ENCODE measurements around the gene PTPRF.

PTPRF gene

DNA sequence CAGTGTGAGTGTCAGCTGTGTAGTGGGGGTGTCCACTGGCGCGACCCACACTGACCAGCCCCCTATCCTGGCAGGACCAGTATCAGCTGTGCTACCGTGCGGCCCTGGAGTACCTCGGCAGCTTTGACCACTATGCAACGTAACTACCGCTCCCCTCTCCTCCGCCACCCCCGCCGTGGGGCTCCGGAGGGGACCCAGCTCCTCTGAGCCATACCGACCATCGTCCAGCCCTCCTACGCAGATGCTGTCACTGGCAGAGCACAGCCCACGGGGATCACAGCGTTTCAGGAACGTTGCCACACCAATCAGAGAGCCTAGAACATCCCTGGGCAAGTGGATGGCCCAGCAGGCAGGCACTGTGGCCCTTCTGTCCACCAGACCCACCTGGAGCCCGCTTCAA is 91.2 kb downstream of the PTPRF start:
- Histone ChIP-seq H3K36me3 (replicated peaks; ENCODE audit: low read depth, low read length) (no peaks in the 10 kb centered on the region), H2AFZ (ENCODE audit: low read depth, low read length) (no peak overlapping the region), H4K20me1 (ENCODE audit: insufficient read depth, low read length) (no peaks in the 10 kb centered on the region), H3K27ac (ENCODE audit: low read length) (no peak overlapping the region), H3K4me1 (ENCODE audit: low read length) (no peaks in the 10 kb centered on the region), H3K27me3 (ENCODE audit: low read depth, low read length) (no peaks in the 10 kb centered on the region), H3K9me3 (ENCODE audit: insufficient read depth, low read length) (no peaks in the 10 kb centered on the region), H3K4me2 (ENCODE audit: low read length) (no peak overlapping the region), H3K4me3 (ENCODE audit: low read length) (no peak overlapping the region), H3K9ac (ENCODE audit: low read length) (no peak overlapping the region), H3K79me2 (ENCODE audit: low read length) (no peaks in the 10 kb centered on the region)
- TF ChIP-seq CTCF (IDR thresholded peaks at IDR 0.05; ENCODE audit: low read depth, low read length) (no peak), EZH2phosphoT487 (IDR thresholded peaks at IDR 0.05; ENCODE audit: low read depth) (no peak)

DNA sequence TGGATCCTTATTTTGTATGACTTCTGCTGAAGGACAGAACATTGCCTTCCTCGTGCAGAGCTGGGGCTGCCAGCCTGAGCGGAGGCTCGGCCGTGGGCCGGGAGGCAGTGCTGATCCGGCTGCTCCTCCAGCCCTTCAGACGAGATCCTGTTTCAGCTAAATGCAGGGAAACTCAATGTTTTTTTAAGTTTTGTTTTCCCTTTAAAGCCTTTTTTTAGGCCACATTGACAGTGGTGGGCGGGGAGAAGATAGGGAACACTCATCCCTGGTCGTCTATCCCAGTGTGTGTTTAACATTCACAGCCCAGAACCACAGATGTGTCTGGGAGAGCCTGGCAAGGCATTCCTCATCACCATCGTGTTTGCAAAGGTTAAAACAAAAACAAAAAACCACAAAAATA is 91.8 kb downstream of the PTPRF start:
- no peaks in the 10 kb centered on the region for H3K9me3 ChIP-seq (ENCODE audit: insufficient read depth, low read length)
- no peaks in the 10 kb centered on the region for H3K36me3 ChIP-seq (replicated peaks; ENCODE audit: low read depth, low read length)
- no peaks in the 10 kb centered on the region for H3K79me2 ChIP-seq (ENCODE audit: low read length)
- H3K27ac ChIP-seq (ENCODE audit: low read length) = no peak overlapping the region
- H3K27me3 ChIP-seq (ENCODE audit: low read depth, low read length) = no peaks in the 10 kb centered on the region
- H4K20me1 ChIP-seq (ENCODE audit: insufficient read depth, low read length) = no peaks in the 10 kb centered on the region
- no peaks in the 10 kb centered on the region for H3K4me1 ChIP-seq (ENCODE audit: low read length)
- TF ChIP-seq CTCF (IDR thresholded peaks at IDR 0.05; ENCODE audit: low read depth, low read length) (no peak), EZH2phosphoT487 (IDR thresholded peaks at IDR 0.05; ENCODE audit: low read depth) (no peak)
- no peak overlapping the region for H3K9ac ChIP-seq (ENCODE audit: low read length)
- H2AFZ ChIP-seq (ENCODE audit: low read depth, low read length) = no peak overlapping the region
- no peak overlapping the region for H3K4me2 ChIP-seq (ENCODE audit: low read length)
- no peak overlapping the region for H3K4me3 ChIP-seq (ENCODE audit: low read length)

GRCh38 chr1:43622901-43623780 is 92.5 kb downstream of the PTPRF start:
- H3K4me2 ChIP-seq (ENCODE audit: low read length) = no peak overlapping the region
- H3K36me3 ChIP-seq (replicated peaks; ENCODE audit: low read depth, low read length) = no peaks in the 10 kb centered on the region
- H3K27me3 ChIP-seq (ENCODE audit: low read depth, low read length) = no peaks in the 10 kb centered on the region

More at GRCh38 chr1:43622901-43623780, 92.5 kb downstream of the PTPRF start:
- Histone ChIP-seq H3K4me1 (ENCODE audit: low read length) (no peaks in the 10 kb centered on the region), H3K9ac (ENCODE audit: low read length) (no peak overlapping the region), H3K9me3 (ENCODE audit: insufficient read depth, low read length) (no peaks in the 10 kb centered on the region), H3K79me2 (ENCODE audit: low read length) (no peaks in the 10 kb centered on the region), H3K4me3 (ENCODE audit: low read length) (no peak overlapping the region), H4K20me1 (ENCODE audit: insufficient read depth, low read length) (no peaks in the 10 kb centered on the region), H3K27ac (ENCODE audit: low read length) (no peak overlapping the region), H2AFZ (ENCODE audit: low read depth, low read length) (no peak overlapping the region)
- TF ChIP-seq EZH2phosphoT487 (IDR thresholded peaks at IDR 0.05; ENCODE audit: low read depth) (no peak), CTCF (IDR thresholded peaks at IDR 0.05; ENCODE audit: low read depth, low read length) (no peak)

Measured in OCI-LY3 (cell line).